Upper lobe of left lung (tissue), 4 donors: Measurements from ENCODE around the gene ANKRD24.

Experiments used
- CTCF ChIP-seq, 6 experiments: fragments of 450-650 bp in 4 of 6; fragments of 200-600 bp in 2 of 6; sonication (generic) in 2 of 6; IDR thresholded peaks; one replicate each; pipeline ENCODE4 v1.5.1; 2016 to 2019; ENCODE audit warnings: antibody characterized with exemption in 6 of 6
- POLR2AphosphoS5 ChIP-seq, 2 donors: sonication (generic); formaldehyde crosslinking; IDR thresholded peaks; one replicate each; pipeline ENCODE4 v1.5.1; 2017; ENCODE audit warnings: antibody characterized with exemption in 2 of 2

DNA sequence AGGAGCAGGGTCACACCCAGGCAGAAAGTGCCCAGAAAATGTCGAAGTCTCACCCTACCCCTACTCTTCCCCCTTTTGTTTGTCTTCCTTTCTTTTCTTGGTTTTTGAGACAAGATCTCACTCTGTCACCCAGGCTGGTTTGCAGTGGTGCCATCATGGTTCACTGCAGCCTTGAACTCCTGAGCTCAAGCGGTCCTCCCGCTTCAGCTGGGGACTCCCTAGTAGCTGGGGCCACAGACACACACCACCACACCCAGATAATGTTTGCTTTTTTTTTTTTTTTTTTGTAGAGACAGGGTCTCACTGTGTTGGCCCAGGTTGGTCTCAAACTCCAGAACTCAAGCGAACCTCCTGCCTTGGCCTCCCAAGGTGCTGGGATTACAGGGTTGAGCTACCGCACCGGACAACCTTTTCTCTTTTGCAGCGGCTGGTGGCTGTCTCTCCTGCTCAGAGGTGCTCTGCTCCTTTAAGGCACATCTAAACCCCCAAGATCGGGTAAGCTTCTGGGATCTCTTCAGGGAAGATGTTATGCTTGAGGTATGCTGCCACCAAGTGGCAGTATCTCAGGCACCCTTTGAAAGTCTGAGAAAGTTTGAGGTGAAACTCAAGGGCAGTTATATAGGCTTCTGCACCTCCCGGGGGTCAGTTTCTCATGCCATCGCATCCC, 24.5 kb downstream of the ANKRD24 start:
- TF ChIP-seq CTCF (IDR thresholded peaks at IDR 0.05) (no peak), POLR2AphosphoS5 (IDR thresholded peaks at IDR 0.05) (no peak)
